B cell (primary cell): ENCODE measurements around the gene RNPEPL1. TPM values are rescaled to one million over a fixed set of nuclear protein-coding genes. Genes with fewer than 3 reads are reported as not detected.
"Not testable (repeated sequence)": the region's sequence is repeated elsewhere in the genome, so short reads cannot be mapped to it uniquely, and the experiment has no call there.

Source experiments
- ATAC-seq: fragments of 200-7000 bp; cut with Tn5 transposase; one replicate; pipeline ENCODE4 v1.10.0; 2021; ENCODE audit warnings: low read depth, mild to moderate bottlenecking, moderate number of reproducible peaks, moderate library complexity
- CTCF ChIA-PET: fragments of 350-600 bp; sonication (Branson Sonifier 250); formaldehyde crosslinking; loops from one replicate; lab custom pipeline; 2021; ENCODE audit warnings: antibody characterized with exemption, inconsistent platforms; lab: Charles Lee
- POLR2A ChIA-PET: fragments of 350-600 bp; sonication (Branson Sonifier 250); formaldehyde crosslinking; loops from one replicate; lab custom pipeline; 2021; ENCODE audit warnings: antibody characterized with exemption; lab: Charles Lee
- DNase-seq: peaks from one replicate; pipeline ENCODE4 v3.0.0; 2013
- H2AFZ ChIP-seq: 2 replicates; pipeline ENCODE4 v1.6.1; 2012; ENCODE audit warnings: mild to moderate bottlenecking, low read depth, low read length; ENCODE audit not compliant: insufficient read depth, poor library complexity, severe bottlenecking
- H3K27ac ChIP-seq, 2 donors: 1 replicate in 1 of 2; 2 replicates in 1 of 2; pipeline ENCODE4 v1.5.1; 2012 to 2013; ENCODE audit warnings: low read length in 2 of 2, mild to moderate bottlenecking in 2 of 2, moderate library complexity in 1 of 2
- H3K27me3 ChIP-seq, 4 experiments: fragments of 200-600 bp in 1 of 4; sonication (generic) in 1 of 4; replicated peaks in 1 of 4; 1 replicate in 2 of 4; 2 replicates in 2 of 4; pipeline versions ENCODE4 v1.6.1 to v1.7.0; 2013 to 2016; ENCODE audit warnings: low read length in 3 of 4, mild to moderate bottlenecking in 2 of 4, mixed read lengths in 1 of 4, moderate library complexity in 1 of 4; ENCODE audit not compliant: insufficient read depth in 4 of 4, control insufficient read depth in 3 of 4; ENCODE audit errors: control extremely low read depth in 1 of 4
- H3K36me3 ChIP-seq, 2 experiments: replicated peaks in 1 of 2; 1 replicate in 1 of 2; 2 replicates in 1 of 2; pipeline versions ENCODE4 v1.6.1 to v1.7.1; 2013; ENCODE audit warnings: low read length in 1 of 2; ENCODE audit not compliant: insufficient read depth in 2 of 2, control insufficient read depth in 1 of 2; ENCODE audit errors: control extremely low read depth in 1 of 2, extremely low read depth in 1 of 2
- H3K4me1 ChIP-seq, 2 donors: fragments of 200-600 bp in 1 of 2; sonication (generic) in 1 of 2; 1 replicate in 1 of 2; 2 replicates in 1 of 2; pipeline versions ENCODE4 v1.5.1 to v1.6.1; 2013 to 2017; ENCODE audit warnings: low read length in 2 of 2; ENCODE audit not compliant: control insufficient read depth in 2 of 2, insufficient read depth in 2 of 2
- H3K4me2 ChIP-seq: replicated peaks from 2 replicates; pipeline ENCODE3; 2012; ENCODE audit warnings: mild to moderate bottlenecking, low read depth, low read length; ENCODE audit not compliant: poor library complexity, severe bottlenecking
- H3K4me3 ChIP-seq, 5 experiments: fragments of 200-600 bp in 1 of 5; sonication (generic) in 1 of 5; 1 replicate in 3 of 5; 2 replicates in 2 of 5; pipeline versions ENCODE4 v1.5.1 to v1.7.0; 2011 to 2016; ENCODE audit warnings: low read length in 4 of 5, mild to moderate bottlenecking in 4 of 5, low read depth in 2 of 5, control low read depth in 1 of 5, moderate library complexity in 1 of 5; ENCODE audit not compliant: insufficient read depth in 1 of 5; ENCODE audit errors: control extremely low read depth in 1 of 5, extremely low read depth in 1 of 5
- H3K79me2 ChIP-seq: fragments of 200-600 bp; sonication (generic); one replicate; pipeline ENCODE4 v1.6.0; 2016; ENCODE audit warnings: low read length; ENCODE audit not compliant: control insufficient read depth, insufficient read depth
- H3K9ac ChIP-seq: fragments of 200-600 bp; sonication (generic); 2 replicates; pipeline ENCODE4 v1.6.1; 2017; ENCODE audit warnings: mild to moderate bottlenecking, low read length, moderate library complexity
- H3K9me3 ChIP-seq, 3 donors: one replicate each; pipeline versions ENCODE4 v1.6.1 to v1.7.1; 2013; ENCODE audit warnings: low read length in 2 of 3; ENCODE audit not compliant: control insufficient read depth in 2 of 3, insufficient read depth in 1 of 3; ENCODE audit errors: control extremely low read depth in 1 of 3
- H4K20me1 ChIP-seq: 2 replicates; pipeline ENCODE4 v1.6.0; 2012; ENCODE audit warnings: mild to moderate bottlenecking, low read length; ENCODE audit not compliant: insufficient read depth, control insufficient read depth, poor library complexity, severe bottlenecking
- H3K27ac Mint-ChIP-seq: one replicate; pipeline ENCODE4 v1.8.0; 2021; ENCODE audit warnings: mixed read lengths
- H3K27me3 Mint-ChIP-seq: one replicate; pipeline ENCODE4 v1.8.0; 2021; ENCODE audit warnings: mixed read lengths
- H3K4me1 Mint-ChIP-seq: one replicate; pipeline ENCODE4 v1.8.0; 2021; ENCODE audit warnings: mixed read lengths
- H3K4me3 Mint-ChIP-seq: one replicate; pipeline ENCODE4 v1.8.0; 2021; ENCODE audit warnings: mixed read lengths
- H3K9me3 Mint-ChIP-seq: one replicate; pipeline ENCODE4 v1.8.0; 2022; ENCODE audit warnings: mixed read lengths; ENCODE audit not compliant: insufficient read depth
- CTCF ChIP-seq: fragments of 200-600 bp; IDR thresholded peaks from one replicate; pipeline ENCODE4 v1.8.0; 2022; ENCODE audit warnings: antibody characterized with exemption, mild to moderate bottlenecking
- EZH2 ChIP-seq: IDR thresholded peaks from 2 replicates; pipeline ENCODE4 v1.6.1; 2012; ENCODE audit warnings: borderline replicate concordance, low read depth, mild to moderate bottlenecking, moderate library complexity, low read length; ENCODE audit not compliant: insufficient read depth, poor library complexity, severe bottlenecking
- WGBS: methylation state at CpG from one replicate; pipeline ENCODE4 v1.1.5; 2013; ENCODE audit warnings: missing lambda C conversion rate; ENCODE audit not compliant: insufficient coverage; 5-methylcytosine and 5-hydroxymethylcytosine counted together
- intact Hi-C: fragments of 100-400 bp; cut with micrococcal nuclease; formaldehyde crosslinking; loops from one replicate; pipeline ENCODE4 v1.10.0; 2022
- polyA plus RNA-seq: library from polyadenylated mRNA; depleted of rRNA; stranded (reverse); fragments of >200 nt; gene quantifications from 2 replicates; pipeline ENCODE4 v1.2.3, GENCODE V29; 2012
- total RNA-seq, 2 donors: library from RNA; stranded (reverse); fragments of 120-200 nt in 1 of 2; gene quantifications; 1 replicate in 1 of 2; 2 replicates in 1 of 2; pipeline versions ENCODE4 v1.2.3 to v1.2.4, GENCODE V29; 2013 to 2022

RNPEPL1 gene
- total and polyA plus RNA-seq, 2 donors (not counting 1 experiment from before 2014, with no cell fraction given): 103 to 109 TPM

GRCh38 chr2:240532031-240532775 lies 36.1 kb upstream of the RNPEPL1 start:
- Mint-ChIP-seq H3K9me3 (peaks cover 16% of the 10 kb centered on the region), H3K27me3 (no peaks in the 10 kb centered on the region), H3K27ac (no peak overlapping the region), H3K4me3 (no peak overlapping the region), H3K4me1 (no peaks in the 10 kb centered on the region)
- Histone ChIP-seq H3K27me3 (no peaks in the 10 kb centered on the region), H3K4me2 (no peak overlapping the region), H3K79me2 (no peaks in the 10 kb centered on the region), H3K27ac (no peak overlapping the region), H3K9ac (no peak overlapping the region), H3K4me1 (no peaks in the 10 kb centered on the region), H3K9me3 (peaks cover 6 to 28% (median 18%) of the 10 kb centered on the region in 3 donors), H4K20me1 (peaks cover 5% of the 10 kb centered on the region), H2AFZ (no peak overlapping the region), H3K4me3 (no peak overlapping the region), H3K36me3 (peaks cover 10 to 11% of the 10 kb centered on the region in 2 experiments)
- CTCF ChIA-PET: no interaction called here
- intact Hi-C loops: no loop called here
- ATAC-seq: no peak
- POLR2A ChIA-PET: no interaction called here
- no CpG with 5 or more reads among the region's 1 CpG for WGBS
- DNase-seq: no peak
- TF ChIP-seq CTCF (no peak), EZH2 (no peak)

GRCh38 chr2:240538031-240538780 lies 30.1 kb upstream of the RNPEPL1 start:
- no peak overlapping the region for H3K4me3 Mint-ChIP-seq
- TF ChIP-seq CTCF (no peak), EZH2 (no peak)
- no peak overlapping the region for H3K4me2 ChIP-seq
- H3K4me1 ChIP-seq: no peaks in the 10 kb centered on the region
- H3K27ac ChIP-seq: no peak overlapping the region
- H3K27me3 Mint-ChIP-seq: no peaks in the 10 kb centered on the region
- ChIA-PET CTCF (no interaction called here), POLR2A (no interaction called here)
- peaks cover 2% of the 10 kb centered on the region for H3K4me1 Mint-ChIP-seq
- no peak for ATAC-seq
- H3K36me3 ChIP-seq: peaks cover 3 to 29% of the 10 kb centered on the region in 2 experiments
- no peaks in the 10 kb centered on the region for H3K27me3 ChIP-seq
- no peak overlapping the region for H3K27ac Mint-ChIP-seq
- 96% methylated on average over 38 of the region's 43 CpGs for WGBS
- H4K20me1 ChIP-seq: peaks cover 7% of the 10 kb centered on the region
- no peak overlapping the region for H3K9ac ChIP-seq
- H3K79me2 ChIP-seq: peaks cover 20% of the 10 kb centered on the region
- DNase-seq: no peak
- no peak overlapping the region for H2AFZ ChIP-seq
- H3K4me3 ChIP-seq: no peak overlapping the region
- H3K9me3 ChIP-seq: peaks cover 0 to 1% (median 0%) of the 10 kb centered on the region in 3 donors
- H3K9me3 Mint-ChIP-seq: no peaks in the 10 kb centered on the region
- intact Hi-C loops: no loop called here

- ATAC-seq, H3K9ac ChIP-seq, H3K4me2 ChIP-seq, H3K4me1 ChIP-seq, CTCF ChIA-PET, H4K20me1 ChIP-seq, H2AFZ ChIP-seq, POLR2A ChIA-PET, intact Hi-C loops, H3K4me3 ChIP-seq, H3K27ac ChIP-seq, DNase-seq, H3K4me3 Mint-ChIP-seq, H3K9me3 ChIP-seq, H3K27ac Mint-ChIP-seq, H3K27me3 Mint-ChIP-seq, H3K27me3 ChIP-seq, H3K4me1 Mint-ChIP-seq, H3K9me3 Mint-ChIP-seq: not testable (repeated sequence)
- peaks cover 0 to 29% of the 10 kb centered on the region in 2 experiments for H3K36me3 ChIP-seq
- 98% methylated on average over 14 of the region's 17 CpGs for WGBS
- peaks cover 20% of the 10 kb centered on the region for H3K79me2 ChIP-seq
Observed at GRCh38 chr2:240539101-240539500, 29.2 kb upstream of the RNPEPL1 start.
